Measurements from ENCODE around the gene NCF2.

NCF2 gene

DNA sequence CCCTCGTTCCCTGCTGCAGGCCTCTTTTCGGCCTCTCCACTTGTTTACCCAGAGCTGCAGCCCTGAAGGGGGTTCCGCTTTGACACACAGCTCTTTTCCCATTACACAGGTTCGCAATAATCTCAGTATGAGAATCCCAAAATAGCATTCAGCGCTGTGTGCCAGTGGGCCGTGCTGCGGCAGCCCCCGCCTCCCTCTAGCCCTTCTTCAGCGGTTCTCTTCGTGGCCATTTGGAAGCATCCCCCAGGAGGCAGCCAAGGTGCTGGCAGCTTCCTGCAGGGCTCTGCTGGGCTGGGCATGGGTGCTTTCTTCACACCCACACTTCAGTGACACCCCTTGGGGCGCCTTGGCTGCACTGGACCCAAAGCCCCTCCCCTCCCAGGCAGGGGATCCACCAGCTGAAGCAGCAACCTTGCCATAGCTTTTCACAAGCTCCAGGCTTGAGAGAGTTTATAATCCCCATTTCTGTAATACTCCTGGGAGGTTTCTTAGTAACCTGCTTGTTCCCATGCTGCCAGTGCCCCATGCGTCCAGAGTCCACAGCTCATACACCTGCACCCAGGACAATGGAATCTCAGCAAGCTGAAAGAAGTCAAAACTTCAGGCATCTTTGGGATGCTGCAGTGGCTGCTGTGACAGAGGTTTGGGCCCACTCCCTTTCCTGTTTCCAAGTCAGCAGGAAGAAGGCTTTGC is 8.1 kb downstream of the NCF2 start:
- Histone ChIP-seq H3K27ac (ENCODE audit: low read depth, low read length) (peak overlapping the region; percentile 3), H3K4me3 (ENCODE audit: low read depth in 1 of 2, low read length in 2 of 2) (no peak overlapping the region)

GRCh38 chr1:183580281-183580682 is 10.0 kb downstream of the NCF2 start:
- Histone ChIP-seq H3K36me3 (ENCODE audit: insufficient read depth, low read length) (no peaks in the 10 kb centered on the region), H3K27ac (ENCODE audit: low read depth, low read length) (no peak overlapping the region), H3K27me3 (ENCODE audit: control insufficient read depth in 1 of 2, insufficient read depth in 2 of 2, low read length in 2 of 2) (no peaks in the 10 kb centered on the region), H3K4me1 (ENCODE audit: insufficient read depth, low read length) (peaks cover 4% of the 10 kb centered on the region), H3K4me3 (ENCODE audit: low read depth in 1 of 2, low read length in 2 of 2) (no peak overlapping the region), H3K9ac (ENCODE audit: low read length) (no peak overlapping the region), H3K9me3 (ENCODE audit: low read length) (no peaks in the 10 kb centered on the region)

More for the DNA sequence above, 8.1 kb downstream of the NCF2 start:
- H3K4me1 ChIP-seq (ENCODE audit: insufficient read depth, low read length), result peaks cover 4% of the 10 kb centered on the region
- no peaks in the 10 kb centered on the region for H3K36me3 ChIP-seq (ENCODE audit: insufficient read depth, low read length)
- H3K9me3 ChIP-seq (ENCODE audit: low read length), result no peaks in the 10 kb centered on the region
- H3K9ac ChIP-seq (ENCODE audit: low read length), result no peak overlapping the region
- no peaks in the 10 kb centered on the region for H3K27me3 ChIP-seq (ENCODE audit: control insufficient read depth in 1 of 2, insufficient read depth in 2 of 2, low read length in 2 of 2)

- Histone ChIP-seq H3K4me1 (ENCODE audit: insufficient read depth, low read length) (no peaks in the 10 kb centered on the region), H3K27me3 (ENCODE audit: control insufficient read depth in 1 of 2, insufficient read depth in 2 of 2, low read length in 2 of 2) (no peaks in the 10 kb centered on the region), H3K27ac (ENCODE audit: low read depth, low read length) (no peak overlapping the region), H3K9ac (ENCODE audit: low read length) (no peak overlapping the region), H3K4me3 (ENCODE audit: low read depth in 1 of 2, low read length in 2 of 2) (no peak overlapping the region), H3K36me3 (ENCODE audit: insufficient read depth, low read length) (no peaks in the 10 kb centered on the region), H3K9me3 (ENCODE audit: low read length) (no peaks in the 10 kb centered on the region)
Measured at GRCh38 chr1:183578856-183579255, 11.4 kb downstream of the NCF2 start.

GRCh38 chr1:183577897-183578465 is 12.3 kb downstream of the NCF2 start:
- Histone ChIP-seq H3K27me3 (ENCODE audit: control insufficient read depth in 1 of 2, insufficient read depth in 2 of 2, low read length in 2 of 2) (no peaks in the 10 kb centered on the region), H3K4me1 (ENCODE audit: insufficient read depth, low read length) (no peaks in the 10 kb centered on the region), H3K36me3 (ENCODE audit: insufficient read depth, low read length) (no peaks in the 10 kb centered on the region), H3K27ac (ENCODE audit: low read depth, low read length) (no peak overlapping the region), H3K9me3 (ENCODE audit: low read length) (no peaks in the 10 kb centered on the region), H3K9ac (ENCODE audit: low read length) (no peak overlapping the region), H3K4me3 (ENCODE audit: low read depth in 1 of 2, low read length in 2 of 2) (no peak overlapping the region)

GRCh38 chr1:183576537-183576936 is 13.7 kb downstream of the NCF2 start:
- Histone ChIP-seq H3K36me3 (ENCODE audit: insufficient read depth, low read length) (no peaks in the 10 kb centered on the region), H3K9ac (ENCODE audit: low read length) (no peak overlapping the region), H3K4me1 (ENCODE audit: insufficient read depth, low read length) (peaks cover 1% of the 10 kb centered on the region), H3K27ac (ENCODE audit: low read depth, low read length) (no peak overlapping the region), H3K4me3 (ENCODE audit: low read depth in 1 of 2, low read length in 2 of 2) (no peak overlapping the region), H3K27me3 (ENCODE audit: control insufficient read depth in 1 of 2, insufficient read depth in 2 of 2, low read length in 2 of 2) (no peaks in the 10 kb centered on the region), H3K9me3 (ENCODE audit: low read length) (no peaks in the 10 kb centered on the region)

- no peaks in the 10 kb centered on the region for H3K9me3 ChIP-seq (ENCODE audit: low read length)
- H3K27ac ChIP-seq (ENCODE audit: low read depth, low read length), result no peak overlapping the region
Measured at GRCh38 chr1:183575606-183576005, 14.7 kb downstream of the NCF2 start.

GRCh38 chr1:183572721-183573120 is 17.5 kb downstream of the NCF2 start:
- Histone ChIP-seq H3K9ac (ENCODE audit: low read length) (no peak overlapping the region), H3K36me3 (ENCODE audit: insufficient read depth, low read length) (no peaks in the 10 kb centered on the region), H3K4me3 (ENCODE audit: low read depth in 1 of 2, low read length in 2 of 2) (no peak overlapping the region), H3K4me1 (ENCODE audit: insufficient read depth, low read length) (peaks cover 6% of the 10 kb centered on the region), H3K27me3 (ENCODE audit: control insufficient read depth in 1 of 2, insufficient read depth in 2 of 2, low read length in 2 of 2) (no peaks in the 10 kb centered on the region), H3K9me3 (ENCODE audit: low read length) (no peaks in the 10 kb centered on the region), H3K27ac (ENCODE audit: low read depth, low read length) (no peak overlapping the region)

More at GRCh38 chr1:183575606-183576005, 14.7 kb downstream of the NCF2 start:
- no peak overlapping the region for H3K9ac ChIP-seq (ENCODE audit: low read length)
- H3K36me3 ChIP-seq (ENCODE audit: insufficient read depth, low read length), result no peaks in the 10 kb centered on the region
- H3K4me1 ChIP-seq (ENCODE audit: insufficient read depth, low read length), result peaks cover 6% of the 10 kb centered on the region
- no peak overlapping the region for H3K4me3 ChIP-seq (ENCODE audit: low read depth in 1 of 2, low read length in 2 of 2)
- no peaks in the 10 kb centered on the region for H3K27me3 ChIP-seq (ENCODE audit: control insufficient read depth in 1 of 2, insufficient read depth in 2 of 2, low read length in 2 of 2)

- Histone ChIP-seq H3K9me3 (ENCODE audit: low read length) (no peaks in the 10 kb centered on the region), H3K4me3 (ENCODE audit: low read depth in 1 of 2, low read length in 2 of 2) (no peak overlapping the region), H3K27me3 (ENCODE audit: control insufficient read depth in 1 of 2, insufficient read depth in 2 of 2, low read length in 2 of 2) (no peaks in the 10 kb centered on the region), H3K4me1 (ENCODE audit: insufficient read depth, low read length) (peaks cover 12% of the 10 kb centered on the region), H3K27ac (ENCODE audit: low read depth, low read length) (no peak overlapping the region), H3K9ac (ENCODE audit: low read length) (no peak overlapping the region), H3K36me3 (ENCODE audit: insufficient read depth, low read length) (no peaks in the 10 kb centered on the region)
Measured at GRCh38 chr1:183571678-183572268, 18.5 kb downstream of the NCF2 start.

GRCh38 chr1:183570451-183570850 is 19.8 kb downstream of the NCF2 start:
- H3K27ac ChIP-seq (ENCODE audit: low read depth, low read length), result no peak overlapping the region
- no peak overlapping the region for H3K9ac ChIP-seq (ENCODE audit: low read length)
- H3K9me3 ChIP-seq (ENCODE audit: low read length), result no peaks in the 10 kb centered on the region
- H3K36me3 ChIP-seq (ENCODE audit: insufficient read depth, low read length), result no peaks in the 10 kb centered on the region
- H3K4me1 ChIP-seq (ENCODE audit: insufficient read depth, low read length), result peaks cover 12% of the 10 kb centered on the region
- H3K27me3 ChIP-seq (ENCODE audit: control insufficient read depth in 1 of 2, insufficient read depth in 2 of 2, low read length in 2 of 2), result no peaks in the 10 kb centered on the region
- no peak overlapping the region for H3K4me3 ChIP-seq (ENCODE audit: low read depth in 1 of 2, low read length in 2 of 2)

- Histone ChIP-seq H3K4me1 (ENCODE audit: insufficient read depth, low read length) (peaks cover 12% of the 10 kb centered on the region), H3K4me3 (ENCODE audit: low read depth in 1 of 2, low read length in 2 of 2) (no peak overlapping the region), H3K9me3 (ENCODE audit: low read length) (no peaks in the 10 kb centered on the region), H3K27me3 (ENCODE audit: control insufficient read depth in 1 of 2, insufficient read depth in 2 of 2, low read length in 2 of 2) (no peaks in the 10 kb centered on the region), H3K27ac (ENCODE audit: low read depth, low read length) (no peak overlapping the region), H3K9ac (ENCODE audit: low read length) (no peak overlapping the region), H3K36me3 (ENCODE audit: insufficient read depth, low read length) (no peaks in the 10 kb centered on the region)
Measured at GRCh38 chr1:183569801-183570200, 20.5 kb downstream of the NCF2 start.

DNA sequence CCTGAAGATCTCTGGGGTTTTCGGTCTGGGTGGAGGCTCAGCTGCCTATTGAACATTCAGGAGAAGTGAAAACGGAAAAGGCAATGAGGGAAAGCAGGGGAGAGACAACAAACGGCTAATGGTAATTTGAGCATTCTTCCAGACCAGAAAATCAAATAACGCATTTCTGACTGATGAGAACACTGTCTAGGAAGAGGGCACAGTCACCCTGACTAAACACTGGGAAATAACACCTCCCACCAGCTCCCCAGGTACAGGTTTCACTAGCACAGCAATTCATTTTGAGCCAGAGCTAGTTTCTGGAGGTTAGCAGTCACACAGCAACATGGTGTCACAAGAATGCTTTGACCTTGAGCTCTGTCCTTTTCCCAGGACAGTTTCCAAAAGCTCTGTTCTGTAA is 21.1 kb downstream of the NCF2 start:
- H3K27ac ChIP-seq (ENCODE audit: low read depth, low read length), result no peak overlapping the region

More for the DNA sequence above, 21.1 kb downstream of the NCF2 start:
- Histone ChIP-seq H3K4me3 (ENCODE audit: low read depth in 1 of 2, low read length in 2 of 2) (no peak overlapping the region), H3K9me3 (ENCODE audit: low read length) (no peaks in the 10 kb centered on the region), H3K36me3 (ENCODE audit: insufficient read depth, low read length) (no peaks in the 10 kb centered on the region), H3K27me3 (ENCODE audit: control insufficient read depth in 1 of 2, insufficient read depth in 2 of 2, low read length in 2 of 2) (no peaks in the 10 kb centered on the region), H3K4me1 (ENCODE audit: insufficient read depth, low read length) (peaks cover 12% of the 10 kb centered on the region), H3K9ac (ENCODE audit: low read length) (no peak overlapping the region)
